Gastroesophageal sphincter (tissue), 4 donors: ENCODE data around the gene CFAP90. TPM values are rescaled to one million over a fixed set of nuclear protein-coding genes. Genes with fewer than 3 reads are reported as not detected.

Source experiments
- ATAC-seq: fragments of 150-250 bp; one replicate; pipeline ENCODE4 v1.9.1; 2016; ENCODE audit warnings: mild to moderate bottlenecking, moderate library complexity
- H3K27ac ChIP-seq, 4 donors: fragments of 200-600 bp; sonication (generic) in 3 of 4; 1 replicate in 3 of 4; 2 replicates in 1 of 4; pipeline ENCODE4 v1.5.1; 2016 to 2019
- H3K27me3 ChIP-seq: fragments of 200-600 bp; sonication (generic); one replicate; pipeline ENCODE4 v1.5.1; 2019
- H3K36me3 ChIP-seq, 2 donors: fragments of 200-600 bp; sonication (generic); one replicate each; pipeline ENCODE4 v1.5.1; 2019; ENCODE audit warnings: control low read depth in 1 of 2
- H3K4me1 ChIP-seq, 3 donors: fragments of 200-600 bp; sonication (generic); 1 replicate in 2 of 3; 2 replicates in 1 of 3; pipeline ENCODE4 v1.5.1; 2016 to 2019; ENCODE audit warnings: control low read depth in 2 of 3
- H3K4me3 ChIP-seq, 2 donors: fragments of 200-600 bp; sonication (generic); one replicate each; pipeline ENCODE4 v1.5.1; 2019; ENCODE audit warnings: mild to moderate bottlenecking in 1 of 2, moderate library complexity in 1 of 2
- H3K9me3 ChIP-seq, 3 donors: fragments of 200-600 bp; sonication (generic); one replicate each; pipeline ENCODE4 v1.5.1; 2017 to 2019; ENCODE audit warnings: control low read depth in 2 of 3
- EP300 ChIP-seq: sonication (generic); formaldehyde crosslinking; IDR thresholded peaks from one replicate; pipeline ENCODE4 v1.6.1; 2017; ENCODE audit warnings: antibody characterized with exemption, mild to moderate bottlenecking
- POLR2A ChIP-seq, 2 donors: fragments of 450-650 bp; IDR thresholded peaks; one replicate each; pipeline ENCODE4 v1.6.1; 2017; ENCODE audit warnings: antibody characterized with exemption in 2 of 2, mild to moderate bottlenecking in 2 of 2, moderate library complexity in 1 of 2
- POLR2AphosphoS5 ChIP-seq: sonication (generic); formaldehyde crosslinking; IDR thresholded peaks from one replicate; pipeline ENCODE4 v1.6.1; 2017; ENCODE audit warnings: antibody characterized with exemption
- WGBS, 2 donors: methylation state at CpG; one replicate each; pipeline ENCODE4 v1.1.5; 2018; ENCODE audit warnings: low coverage in 1 of 2; 5-methylcytosine and 5-hydroxymethylcytosine counted together
- total RNA-seq, 4 donors: library from RNA; depleted of rRNA; stranded (reverse); fragments of >200 nt; gene quantifications; one replicate each; pipeline ENCODE4 v1.1.0, GENCODE V29; 2016
- TF ChIP-seq, protein P1 (sequence below), 4 experiments: fragments of 200-600 bp in 2 of 4; fragments of 450-650 bp in 2 of 4; sonication (generic) in 1 of 4; IDR thresholded peaks; one replicate each; pipeline ENCODE4 v1.5.1; 2017 to 2019; ENCODE audit warnings: antibody characterized with exemption in 4 of 4, mild to moderate bottlenecking in 2 of 4, moderate library complexity in 2 of 4

The CFAP90 gene
- total RNA-seq, 4 donors from 2014 or later: 0.54 TPM; not detected in 3

GRCh38 chr5:7794311-7794710 lies 56.6 kb downstream of the CFAP90 start:
- no peaks in the 10 kb centered on the region for H3K9me3 ChIP-seq
- H3K27me3 ChIP-seq: no peaks in the 10 kb centered on the region
- ATAC-seq: no peak
- H3K4me1 ChIP-seq: no peaks in the 10 kb centered on the region
- 23 to 67% methylated on average over 1 to 3 of the region's 5 CpGs for WGBS, 2 donors
- no peak overlapping the region for H3K4me3 ChIP-seq
- H3K36me3 ChIP-seq: peaks cover 0 to 8% of the 10 kb centered on the region in 2 donors
- no peak overlapping the region for H3K27ac ChIP-seq
- TF ChIP-seq POLR2AphosphoS5 (no peak), POLR2A (IDR thresholded peaks at IDR 0.05) (no peak), EP300 (no peak)
- TF ChIP-seq, protein P1, sequence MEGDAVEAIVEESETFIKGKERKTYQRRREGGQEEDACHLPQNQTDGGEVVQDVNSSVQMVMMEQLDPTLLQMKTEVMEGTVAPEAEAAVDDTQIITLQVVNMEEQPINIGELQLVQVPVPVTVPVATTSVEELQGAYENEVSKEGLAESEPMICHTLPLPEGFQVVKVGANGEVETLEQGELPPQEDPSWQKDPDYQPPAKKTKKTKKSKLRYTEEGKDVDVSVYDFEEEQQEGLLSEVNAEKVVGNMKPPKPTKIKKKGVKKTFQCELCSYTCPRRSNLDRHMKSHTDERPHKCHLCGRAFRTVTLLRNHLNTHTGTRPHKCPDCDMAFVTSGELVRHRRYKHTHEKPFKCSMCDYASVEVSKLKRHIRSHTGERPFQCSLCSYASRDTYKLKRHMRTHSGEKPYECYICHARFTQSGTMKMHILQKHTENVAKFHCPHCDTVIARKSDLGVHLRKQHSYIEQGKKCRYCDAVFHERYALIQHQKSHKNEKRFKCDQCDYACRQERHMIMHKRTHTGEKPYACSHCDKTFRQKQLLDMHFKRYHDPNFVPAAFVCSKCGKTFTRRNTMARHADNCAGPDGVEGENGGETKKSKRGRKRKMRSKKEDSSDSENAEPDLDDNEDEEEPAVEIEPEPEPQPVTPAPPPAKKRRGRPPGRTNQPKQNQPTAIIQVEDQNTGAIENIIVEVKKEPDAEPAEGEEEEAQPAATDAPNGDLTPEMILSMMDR (IDR thresholded peaks at IDR 0.05): no peak

GRCh38 chr5:7793895-7794294 lies 57.0 kb downstream of the CFAP90 start:
- Histone ChIP-seq H3K27ac (no peak overlapping the region), H3K4me3 (no peak overlapping the region), H3K27me3 (no peaks in the 10 kb centered on the region), H3K4me1 (no peaks in the 10 kb centered on the region), H3K9me3 (no peaks in the 10 kb centered on the region), H3K36me3 (peaks cover 0 to 8% of the 10 kb centered on the region in 2 donors)
- WGBS, 2 donors: 69 to 80% methylated on average over 2 to 5 of the region's 5 CpGs
- ATAC-seq: no peak
- TF ChIP-seq POLR2A (IDR thresholded peaks at IDR 0.05): no peak
- TF ChIP-seq, protein P1 (IDR thresholded peaks at IDR 0.05): no peak
- no peak for TF ChIP-seq POLR2AphosphoS5
- TF ChIP-seq EP300: no peak

GRCh38 chr5:7789567-7789966 lies 61.4 kb downstream of the CFAP90 start:
- no peak overlapping the region for H3K4me3 ChIP-seq
- no peak for ATAC-seq
- H3K27me3 ChIP-seq: no peaks in the 10 kb centered on the region
- no peak overlapping the region for H3K27ac ChIP-seq
- no peaks in the 10 kb centered on the region for H3K4me1 ChIP-seq
- no peak for TF ChIP-seq EP300
- no peak for TF ChIP-seq POLR2AphosphoS5
- TF ChIP-seq POLR2A (IDR thresholded peaks at IDR 0.05): no peak
- TF ChIP-seq, protein P1 (IDR thresholded peaks at IDR 0.05): no peak
- H3K36me3 ChIP-seq: peaks cover 0 to 8% of the 10 kb centered on the region in 2 donors
- no peaks in the 10 kb centered on the region for H3K9me3 ChIP-seq
- 87 to 100% methylated on average over 3 to 6 of the region's 7 CpGs for WGBS, 2 donors

DNA sequence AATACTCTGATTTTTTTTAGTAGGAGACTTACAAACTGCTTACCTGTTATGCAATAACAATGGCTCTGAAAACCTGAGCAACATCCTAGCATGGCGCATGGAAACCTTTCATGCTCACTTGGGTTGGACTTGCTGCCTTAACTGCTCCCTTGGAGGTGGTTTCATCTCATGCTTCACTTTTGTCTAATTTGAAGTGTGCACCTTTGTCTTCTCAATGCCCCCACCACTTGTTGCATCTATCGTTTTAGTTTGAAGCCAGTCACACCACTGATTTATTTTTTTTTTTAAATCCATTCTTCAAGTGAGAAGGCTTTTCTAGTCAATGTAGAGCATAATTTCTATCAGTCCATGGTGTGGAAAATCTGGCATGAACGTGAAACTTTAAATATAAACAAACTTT lies 63.2 kb downstream of the CFAP90 start:
- no peak for ATAC-seq
- Histone ChIP-seq H3K4me3 (no peak overlapping the region), H3K9me3 (no peaks in the 10 kb centered on the region), H3K4me1 (no peaks in the 10 kb centered on the region), H3K36me3 (peaks cover 0 to 7% of the 10 kb centered on the region in 2 donors), H3K27ac (no peak overlapping the region), H3K27me3 (no peaks in the 10 kb centered on the region)
- TF ChIP-seq, protein P1 (IDR thresholded peaks at IDR 0.05): no peak
- TF ChIP-seq POLR2AphosphoS5 (no peak), POLR2A (IDR thresholded peaks at IDR 0.05) (no peak), EP300 (no peak)
- 78 to 83% methylated on average over 2 to 3 of the region's 3 CpGs for WGBS, 2 donors

GRCh38 chr5:7784683-7785380 lies 66.1 kb downstream of the CFAP90 start:
- Histone ChIP-seq H3K4me1 (no peaks in the 10 kb centered on the region), H3K27me3 (no peaks in the 10 kb centered on the region), H3K9me3 (no peaks in the 10 kb centered on the region), H3K36me3 (no peaks in the 10 kb centered on the region), H3K27ac (no peak overlapping the region), H3K4me3 (no peak overlapping the region)
- TF ChIP-seq, protein P1 (IDR thresholded peaks at IDR 0.05): no peak
- TF ChIP-seq EP300 (no peak), POLR2A (IDR thresholded peaks at IDR 0.05) (no peak), POLR2AphosphoS5 (no peak)
- no peak for ATAC-seq
- WGBS, 2 donors: 40 to 51% methylated on average over 2 to 4 of the region's 4 CpGs
